Measurements from ENCODE around the gene C1QTNF8.

Gene C1QTNF8

GRCh38 chr16:1047801-1048200 is 48.2 kb downstream of the C1QTNF8 start:
- 92 to 94% methylated on average over 10 to 15 of the region's 16 CpGs for WGBS, 2 experiments (ENCODE audit: insufficient coverage in 2 of 2)
- Histone ChIP-seq H3K4me3 (ENCODE audit: extremely low read depth, insufficient read depth, low read length, poor library complexity, severe bottlenecking) (no peak overlapping the region), H3K9me3 (ENCODE audit: control insufficient read depth, low read length) (no peaks in the 10 kb centered on the region), H3K36me3 (ENCODE audit: control insufficient read depth, insufficient read depth, low read length) (no peaks in the 10 kb centered on the region), H3K27ac (ENCODE audit: low read depth, low read length, severe bottlenecking) (no peak overlapping the region), H3K4me1 (ENCODE audit: control insufficient read depth, insufficient read depth, low read length, poor library complexity, severe bottlenecking) (no peaks in the 10 kb centered on the region)

- Histone ChIP-seq H3K9me3 (ENCODE audit: control insufficient read depth, low read length) (no peaks in the 10 kb centered on the region), H3K36me3 (ENCODE audit: control insufficient read depth, insufficient read depth, low read length) (no peaks in the 10 kb centered on the region), H3K4me3 (ENCODE audit: extremely low read depth, insufficient read depth, low read length, poor library complexity, severe bottlenecking) (no peak overlapping the region), H3K4me1 (ENCODE audit: control insufficient read depth, insufficient read depth, low read length, poor library complexity, severe bottlenecking) (no peaks in the 10 kb centered on the region), H3K27ac (ENCODE audit: low read depth, low read length, severe bottlenecking) (no peak overlapping the region)
- 92 to 95% methylated on average over 8 to 9 of the region's 9 CpGs for WGBS, 2 experiments (ENCODE audit: insufficient coverage in 2 of 2)
Measured at GRCh38 chr16:1047123-1047522, 48.9 kb downstream of the C1QTNF8 start.

GRCh38 chr16:1045993-1046911 is 49.8 kb downstream of the C1QTNF8 start:
- no peaks in the 10 kb centered on the region for H3K9me3 ChIP-seq (ENCODE audit: control insufficient read depth, low read length)
- H3K4me3 ChIP-seq (ENCODE audit: extremely low read depth, insufficient read depth, low read length, poor library complexity, severe bottlenecking): no peak overlapping the region
- H3K36me3 ChIP-seq (ENCODE audit: control insufficient read depth, insufficient read depth, low read length): no peaks in the 10 kb centered on the region
- WGBS, 2 experiments (ENCODE audit: insufficient coverage in 2 of 2): 93% methylated on average over 36 to 39 of the region's 49 CpGs
- no peaks in the 10 kb centered on the region for H3K4me1 ChIP-seq (ENCODE audit: control insufficient read depth, insufficient read depth, low read length, poor library complexity, severe bottlenecking)
- H3K27ac ChIP-seq (ENCODE audit: low read depth, low read length, severe bottlenecking): no peak overlapping the region

- no peaks in the 10 kb centered on the region for H3K9me3 ChIP-seq (ENCODE audit: control insufficient read depth, low read length)
- WGBS, 2 experiments (ENCODE audit: insufficient coverage in 2 of 2): 84 to 86% methylated on average over 20 to 33 of the region's 38 CpGs
- no peaks in the 10 kb centered on the region for H3K36me3 ChIP-seq (ENCODE audit: control insufficient read depth, insufficient read depth, low read length)
- no peak overlapping the region for H3K4me3 ChIP-seq (ENCODE audit: extremely low read depth, insufficient read depth, low read length, poor library complexity, severe bottlenecking)
- H3K4me1 ChIP-seq (ENCODE audit: control insufficient read depth, insufficient read depth, low read length, poor library complexity, severe bottlenecking): no peaks in the 10 kb centered on the region
- H3K27ac ChIP-seq (ENCODE audit: low read depth, low read length, severe bottlenecking): no peak overlapping the region
Measured at GRCh38 chr16:1045310-1045992, 50.6 kb downstream of the C1QTNF8 start.

- Histone ChIP-seq H3K9me3 (ENCODE audit: control insufficient read depth, low read length) (no peaks in the 10 kb centered on the region), H3K4me1 (ENCODE audit: control insufficient read depth, insufficient read depth, low read length, poor library complexity, severe bottlenecking) (no peaks in the 10 kb centered on the region), H3K36me3 (ENCODE audit: control insufficient read depth, insufficient read depth, low read length) (no peaks in the 10 kb centered on the region), H3K4me3 (ENCODE audit: extremely low read depth, insufficient read depth, low read length, poor library complexity, severe bottlenecking) (no peak overlapping the region), H3K27ac (ENCODE audit: low read depth, low read length, severe bottlenecking) (no peak overlapping the region)
- 88 to 96% methylated on average over 23 to 41 of the region's 43 CpGs for WGBS, 2 experiments (ENCODE audit: insufficient coverage in 2 of 2)
Measured at GRCh38 chr16:1044460-1045309, 51.4 kb downstream of the C1QTNF8 start.

- Histone ChIP-seq H3K27ac (ENCODE audit: low read depth, low read length, severe bottlenecking) (no peak overlapping the region), H3K4me3 (ENCODE audit: extremely low read depth, insufficient read depth, low read length, poor library complexity, severe bottlenecking) (no peak overlapping the region), H3K4me1 (ENCODE audit: control insufficient read depth, insufficient read depth, low read length, poor library complexity, severe bottlenecking) (no peaks in the 10 kb centered on the region), H3K36me3 (ENCODE audit: control insufficient read depth, insufficient read depth, low read length) (no peaks in the 10 kb centered on the region), H3K9me3 (ENCODE audit: control insufficient read depth, low read length) (no peaks in the 10 kb centered on the region)
- 80 to 90% methylated on average over 22 to 25 of the region's 40 CpGs for WGBS, 2 experiments (ENCODE audit: insufficient coverage in 2 of 2)
Measured at GRCh38 chr16:1043881-1044451, 52.1 kb downstream of the C1QTNF8 start.

- Histone ChIP-seq H3K4me1 (ENCODE audit: control insufficient read depth, insufficient read depth, low read length, poor library complexity, severe bottlenecking) (no peaks in the 10 kb centered on the region), H3K4me3 (ENCODE audit: extremely low read depth, insufficient read depth, low read length, poor library complexity, severe bottlenecking) (no peak overlapping the region), H3K36me3 (ENCODE audit: control insufficient read depth, insufficient read depth, low read length) (no peaks in the 10 kb centered on the region), H3K27ac (ENCODE audit: low read depth, low read length, severe bottlenecking) (no peak overlapping the region), H3K9me3 (ENCODE audit: control insufficient read depth, low read length) (no peaks in the 10 kb centered on the region)
- 77 to 82% methylated on average over 16 to 19 of the region's 19 CpGs for WGBS, 2 experiments (ENCODE audit: insufficient coverage in 2 of 2)
Measured at GRCh38 chr16:1042866-1043265, 53.2 kb downstream of the C1QTNF8 start.

GRCh38 chr16:1042049-1042744 is 53.8 kb downstream of the C1QTNF8 start:
- Histone ChIP-seq H3K4me1 (ENCODE audit: control insufficient read depth, insufficient read depth, low read length, poor library complexity, severe bottlenecking) (no peaks in the 10 kb centered on the region), H3K27ac (ENCODE audit: low read depth, low read length, severe bottlenecking) (no peak overlapping the region), H3K9me3 (ENCODE audit: control insufficient read depth, low read length) (no peaks in the 10 kb centered on the region), H3K36me3 (ENCODE audit: control insufficient read depth, insufficient read depth, low read length) (no peaks in the 10 kb centered on the region), H3K4me3 (ENCODE audit: extremely low read depth, insufficient read depth, low read length, poor library complexity, severe bottlenecking) (no peak overlapping the region)
- 85% methylated on average over 13 to 14 of the region's 15 CpGs for WGBS, 2 experiments (ENCODE audit: insufficient coverage in 2 of 2)

GRCh38 chr16:1040346-1040745 is 55.7 kb downstream of the C1QTNF8 start:
- Histone ChIP-seq H3K9me3 (ENCODE audit: control insufficient read depth, low read length) (no peaks in the 10 kb centered on the region), H3K4me3 (ENCODE audit: extremely low read depth, insufficient read depth, low read length, poor library complexity, severe bottlenecking) (no peak overlapping the region), H3K27ac (ENCODE audit: low read depth, low read length, severe bottlenecking) (no peak overlapping the region), H3K36me3 (ENCODE audit: control insufficient read depth, insufficient read depth, low read length) (no peaks in the 10 kb centered on the region), H3K4me1 (ENCODE audit: control insufficient read depth, insufficient read depth, low read length, poor library complexity, severe bottlenecking) (peaks cover 10% of the 10 kb centered on the region)
- 92% methylated on average over 17 to 29 of the region's 29 CpGs for WGBS, 2 experiments (ENCODE audit: insufficient coverage in 2 of 2)

GRCh38 chr16:1039762-1040161 is 56.3 kb downstream of the C1QTNF8 start:
- no peaks in the 10 kb centered on the region for H3K9me3 ChIP-seq (ENCODE audit: control insufficient read depth, low read length)
- H3K27ac ChIP-seq (ENCODE audit: low read depth, low read length, severe bottlenecking): no peak overlapping the region
- peaks cover 10% of the 10 kb centered on the region for H3K4me1 ChIP-seq (ENCODE audit: control insufficient read depth, insufficient read depth, low read length, poor library complexity, severe bottlenecking)
- 77 to 82% methylated on average over 9 of the region's 11 CpGs for WGBS, 2 experiments (ENCODE audit: insufficient coverage in 2 of 2)
- no peaks in the 10 kb centered on the region for H3K36me3 ChIP-seq (ENCODE audit: control insufficient read depth, insufficient read depth, low read length)
- no peak overlapping the region for H3K4me3 ChIP-seq (ENCODE audit: extremely low read depth, insufficient read depth, low read length, poor library complexity, severe bottlenecking)
